Endodermal cell (in vitro differentiated cells): Measurements from ENCODE around the gene INPP5B. TPM values are rescaled to one million over a fixed set of nuclear protein-coding genes. Genes with fewer than 3 reads are reported as not detected.

Source experiments
- DNase-seq: peaks from one replicate; pipeline ENCODE4 v3.0.0-alpha.2; 2017
- H3K27ac ChIP-seq: 2 replicates; pipeline ENCODE4 v1.5.1; 2013; ENCODE audit warnings: mild to moderate bottlenecking, low read depth, low read length, moderate library complexity
- H3K27me3 ChIP-seq: 2 replicates; pipeline ENCODE4 v1.6.1; 2013; ENCODE audit warnings: mild to moderate bottlenecking, low read length, moderate library complexity; ENCODE audit not compliant: insufficient read depth, control insufficient read depth, poor library complexity, severe bottlenecking
- H3K36me3 ChIP-seq: 2 replicates; pipeline ENCODE4 v1.7.0; 2013; ENCODE audit warnings: mild to moderate bottlenecking, low read length, moderate library complexity; ENCODE audit not compliant: control insufficient read depth, insufficient read depth
- H3K4me1 ChIP-seq: one replicate; pipeline ENCODE4 v1.7.0; 2013; ENCODE audit warnings: low read length; ENCODE audit not compliant: control insufficient read depth, insufficient read depth
- H3K4me3 ChIP-seq: 2 replicates; pipeline ENCODE4 v1.5.1; 2013; ENCODE audit warnings: mild to moderate bottlenecking, low read length, moderate library complexity
- H3K9ac ChIP-seq: 2 replicates; pipeline ENCODE4 v1.6.1; 2013; ENCODE audit warnings: mild to moderate bottlenecking, low read length, moderate library complexity; ENCODE audit not compliant: poor library complexity, severe bottlenecking; ENCODE audit errors: extremely low read depth
- H3K9me3 ChIP-seq: 2 replicates; pipeline ENCODE4 v1.6.1; 2013; ENCODE audit warnings: mild to moderate bottlenecking, low read length, moderate library complexity; ENCODE audit not compliant: control insufficient read depth
- H3K27ac Mint-ChIP-seq: 2 replicates; pipeline ENCODE4 v1.8.0; 2020; ENCODE audit warnings: mixed read lengths
- H3K27me3 Mint-ChIP-seq: 2 replicates; pipeline ENCODE4 v1.8.0; 2021; ENCODE audit warnings: mild to moderate bottlenecking, mixed read lengths; ENCODE audit not compliant: insufficient read depth
- H3K36me3 Mint-ChIP-seq: 2 replicates; pipeline ENCODE4 v1.8.0; 2020; ENCODE audit warnings: low read depth, mixed read lengths
- H3K4me1 Mint-ChIP-seq: 2 replicates; pipeline ENCODE4 v1.8.0; 2020; ENCODE audit warnings: mixed read lengths
- H3K4me3 Mint-ChIP-seq: 2 replicates; pipeline ENCODE4 v1.8.0; 2020; ENCODE audit warnings: mild to moderate bottlenecking, moderate library complexity, mixed read lengths
- H3K9me3 Mint-ChIP-seq: 2 replicates; pipeline ENCODE4 v1.8.0; 2020; ENCODE audit warnings: mild to moderate bottlenecking, mixed read lengths
- CTCF ChIP-seq: fragments of 200-600 bp; sonication (generic); conservative IDR thresholded peaks from 2 replicates; pipeline ENCODE4 v1.5.0; 2021; ENCODE audit warnings: antibody characterized with exemption, mild to moderate bottlenecking
- WGBS, 2 experiments: methylation state at CpG; one replicate each; pipeline versions ENCODE4 v1.1.5 to v1.1.7; 2013; ENCODE audit warnings: missing lambda C conversion rate in 2 of 2, mixed read lengths in 1 of 2; ENCODE audit not compliant: insufficient coverage in 1 of 2, insufficient read length in 1 of 2; 5-methylcytosine and 5-hydroxymethylcytosine counted together
- total RNA-seq, 2 donors: library from RNA; stranded (reverse); fragmentation: NEBNext Ultra II Directional in 1 of 2; extraction: Animal tissue kit (Norgen Biotek cat#: 25700) in 1 of 2; gene quantifications; 2 replicates in 1 of 2; 3 replicates in 1 of 2; pipeline ENCODE4 v1.2.1, GENCODE V29; 2021

The INPP5B gene
- total RNA-seq, 2 donors from 2014 or later: 19.9 to 21.4 TPM

- no peaks in the 10 kb centered on the region for H3K4me1 ChIP-seq
- no peak overlapping the region for H3K4me3 ChIP-seq
- H3K4me1 Mint-ChIP-seq: no peaks in the 10 kb centered on the region
- H3K27ac Mint-ChIP-seq: no peak overlapping the region
- H3K4me3 Mint-ChIP-seq: no peak overlapping the region
- H3K27ac ChIP-seq: no peak overlapping the region
- WGBS, 2 experiments: 94 to 98% methylated on average over 4 to 5 of the region's 5 CpGs
- peaks cover 8% of the 10 kb centered on the region for H3K36me3 ChIP-seq
- H3K27me3 Mint-ChIP-seq: no peaks in the 10 kb centered on the region
- H3K36me3 Mint-ChIP-seq: peaks cover 12% of the 10 kb centered on the region
- H3K9ac ChIP-seq: no peak overlapping the region
- H3K27me3 ChIP-seq: no peaks in the 10 kb centered on the region
- no peak for DNase-seq
- no peaks in the 10 kb centered on the region for H3K9me3 ChIP-seq
- H3K9me3 Mint-ChIP-seq: peaks cover 4% of the 10 kb centered on the region
- TF ChIP-seq CTCF: no peak
These were observed 54.5 kb downstream of the INPP5B start for GRCh38 chr1:37892151-37893047.

DNA sequence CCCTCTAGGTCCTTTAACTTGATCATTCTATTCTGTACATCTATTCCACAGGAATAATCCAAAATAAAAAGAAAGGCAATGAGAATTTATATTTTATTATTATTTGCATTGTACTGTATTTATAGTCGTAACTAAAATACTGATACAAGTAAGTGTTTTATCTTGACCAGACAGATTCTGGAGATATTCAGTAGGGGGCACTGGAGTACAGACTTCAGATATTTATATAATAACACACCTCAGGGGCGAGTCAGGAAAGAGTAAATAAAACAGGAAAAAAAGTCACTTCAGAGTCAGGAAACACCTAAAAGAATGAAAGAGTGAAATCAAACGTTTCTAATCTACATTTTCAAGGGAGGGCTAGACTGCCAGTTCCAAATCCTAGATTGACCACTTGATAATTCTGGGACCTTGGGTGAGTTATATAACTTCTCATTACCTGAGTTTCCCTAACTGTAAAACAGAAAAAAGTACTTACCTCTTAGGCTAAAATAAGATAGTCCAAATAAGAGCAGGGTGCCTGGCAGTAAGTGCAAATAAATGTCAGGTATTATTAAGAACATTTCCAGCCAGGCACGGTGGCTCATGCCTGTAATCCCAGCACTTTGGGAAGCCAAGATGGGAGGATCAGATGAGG is 56.4 kb downstream of the INPP5B start:
- Mint-ChIP-seq H3K27ac (no peak overlapping the region), H3K9me3 (peaks cover 4% of the 10 kb centered on the region), H3K4me3 (no peak overlapping the region), H3K36me3 (peaks cover 29% of the 10 kb centered on the region), H3K4me1 (no peaks in the 10 kb centered on the region), H3K27me3 (no peaks in the 10 kb centered on the region)
- DNase-seq: no peak
- no peak overlapping the region for H3K9ac ChIP-seq
- no peaks in the 10 kb centered on the region for H3K4me1 ChIP-seq
- no peak overlapping the region for H3K27ac ChIP-seq
- no peaks in the 10 kb centered on the region for H3K27me3 ChIP-seq
- H3K4me3 ChIP-seq: no peak overlapping the region
- H3K36me3 ChIP-seq: peaks cover 22% of the 10 kb centered on the region
- TF ChIP-seq CTCF: peak; percentile 72
- 72 to 81% methylated on average over 2 to 4 of the region's 4 CpGs for whole genome bisulfite sequencing, 2 experiments
- H3K9me3 ChIP-seq: no peaks in the 10 kb centered on the region

DNA sequence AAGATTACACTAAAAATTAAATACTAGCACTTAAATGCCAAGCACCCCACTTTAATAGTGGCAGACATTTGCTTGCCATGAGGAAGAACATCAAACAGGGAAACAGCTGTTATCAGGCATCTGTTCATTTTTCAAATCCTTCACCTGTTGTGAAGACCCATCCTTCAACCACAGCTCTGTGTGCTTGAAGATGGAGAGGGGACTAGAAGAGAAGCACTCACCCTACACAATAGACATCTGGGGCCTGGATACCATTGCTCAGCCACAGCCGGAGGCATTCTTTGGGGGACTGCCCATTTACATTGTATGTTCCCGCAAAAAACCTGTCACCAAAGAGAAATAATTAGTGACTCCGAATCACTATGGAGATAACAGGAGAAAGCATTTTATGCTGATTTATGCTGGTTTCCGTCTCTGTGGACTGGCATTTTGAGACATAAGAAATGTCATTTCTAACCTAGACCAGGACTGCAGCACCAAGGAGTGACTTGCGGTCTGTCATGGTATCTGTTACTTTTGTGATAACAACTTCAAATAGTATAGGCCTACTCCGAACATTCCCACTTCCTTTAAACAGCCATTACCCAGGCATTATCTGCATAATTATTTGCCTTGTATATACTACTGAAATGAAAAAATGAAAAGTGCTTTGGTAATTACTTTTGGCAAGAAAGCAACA is 58.7 kb downstream of the INPP5B start:
- H3K27ac Mint-ChIP-seq: no peak overlapping the region
- H3K36me3 Mint-ChIP-seq: peaks cover 34% of the 10 kb centered on the region
- no peak for TF ChIP-seq CTCF
- Histone ChIP-seq H3K4me1 (peaks cover 5% of the 10 kb centered on the region), H3K27me3 (no peaks in the 10 kb centered on the region), H3K27ac (no peak overlapping the region), H3K4me3 (no peak overlapping the region), H3K36me3 (peaks cover 22% of the 10 kb centered on the region), H3K9ac (no peak overlapping the region), H3K9me3 (no peaks in the 10 kb centered on the region)
- 77 to 94% methylated on average over 3 to 6 of the region's 6 CpGs for WGBS, 2 experiments
- no peaks in the 10 kb centered on the region for H3K9me3 Mint-ChIP-seq
- H3K4me1 Mint-ChIP-seq: peaks cover 2% of the 10 kb centered on the region
- DNase-seq: no peak
- no peak overlapping the region for H3K4me3 Mint-ChIP-seq
- no peaks in the 10 kb centered on the region for H3K27me3 Mint-ChIP-seq
